Tibial nerve (tissue), 4 donors: Measurements from ENCODE around the gene CNGA1. TPM values are rescaled to one million over a fixed set of nuclear protein-coding genes. Genes with fewer than 3 reads are reported as not detected.

ENCODE experiments used
- DNase-seq, 2 donors: peaks; one replicate each; pipeline ENCODE4 v3.0.0-alpha.2; 2019; ENCODE audit warnings: low spot score in 2 of 2
- H3K27ac ChIP-seq, 4 donors: fragments of 200-600 bp; sonication (generic) in 3 of 4; one replicate each; pipeline ENCODE4 v1.5.1; 2017 to 2019; ENCODE audit warnings: mild to moderate bottlenecking in 1 of 4
- H3K27me3 ChIP-seq, 2 donors: fragments of 200-600 bp; sonication (generic) in 1 of 2; one replicate each; pipeline versions ENCODE4 v1.5.1 to v1.6.0; 2017 to 2019
- H3K36me3 ChIP-seq, 3 donors: fragments of 200-600 bp; sonication (generic); one replicate each; pipeline ENCODE4 v1.5.1; 2018 to 2019
- H3K4me1 ChIP-seq, 4 donors: fragments of 200-600 bp; sonication (generic) in 3 of 4; one replicate each; pipeline ENCODE4 v1.5.1; 2017 to 2019
- H3K4me3 ChIP-seq, 4 donors: fragments of 200-600 bp; sonication (generic) in 3 of 4; one replicate each; pipeline ENCODE4 v1.5.1; 2017 to 2019; ENCODE audit warnings: mild to moderate bottlenecking in 1 of 4, moderate library complexity in 1 of 4
- H3K9me3 ChIP-seq, 4 donors: fragments of 200-600 bp; sonication (generic) in 3 of 4; one replicate each; pipeline ENCODE4 v1.5.1; 2017 to 2019
- CTCF ChIP-seq, 5 experiments: fragments of 200-600 bp in 3 of 5; fragments of 450-650 bp in 2 of 5; sonication (generic) in 3 of 5; IDR thresholded peaks; one replicate each; pipeline ENCODE4 v1.5.1; 2016 to 2019; ENCODE audit warnings: antibody characterized with exemption in 5 of 5, mild to moderate bottlenecking in 3 of 5, moderate library complexity in 2 of 5
- EP300 ChIP-seq, 2 donors: sonication (generic); formaldehyde crosslinking; IDR thresholded peaks; one replicate each; pipeline ENCODE4 v1.6.1; 2017; ENCODE audit warnings: antibody characterized with exemption in 2 of 2, mild to moderate bottlenecking in 1 of 2
- POLR2A ChIP-seq, 2 donors: fragments of 450-650 bp; IDR thresholded peaks; one replicate each; pipeline ENCODE4 v1.6.1; 2017; ENCODE audit warnings: antibody characterized with exemption in 2 of 2, mild to moderate bottlenecking in 2 of 2, moderate library complexity in 2 of 2
- WGBS, 2 donors: methylation state at CpG; one replicate each; pipeline ENCODE4 v1.1.5; 2018; 5-methylcytosine and 5-hydroxymethylcytosine counted together
- total RNA-seq, 4 donors: library from RNA; depleted of rRNA; stranded (reverse); fragments of >200 nt; gene quantifications; one replicate each; pipeline ENCODE4 v1.1.0, GENCODE V29; 2016

CNGA1 gene
- total RNA-seq, 4 donors from 2014 or later, result 4.1 to 7.2 (median 4.7) TPM

GRCh38 chr4:48035952-48036351, 19.5 kb upstream of the CNGA1 start:
- Histone ChIP-seq H3K4me1 (peaks cover 0 to 8% (median 0%) of the 10 kb centered on the region in 4 donors), H3K4me3 (no peak overlapping the region), H3K27me3 (no peaks in the 10 kb centered on the region), H3K36me3 (no peaks in the 10 kb centered on the region), H3K9me3 (no peaks in the 10 kb centered on the region), H3K27ac (no peak overlapping the region)
- 77 to 82% methylated on average over 3 of the region's 3 CpGs for WGBS, 2 donors
- no peak for DNase-seq
- TF ChIP-seq POLR2A (IDR thresholded peaks at IDR 0.05), result no peak
- TF ChIP-seq CTCF (IDR thresholded peaks at IDR 0.05), result no peak
- TF ChIP-seq EP300 (IDR thresholded peaks at IDR 0.05), result no peak

- peaks cover 0 to 8% (median 0%) of the 10 kb centered on the region in 4 donors for H3K4me1 ChIP-seq
- no peaks in the 10 kb centered on the region for H3K27me3 ChIP-seq
- peak in 1 of 2 donors; percentile 27 for DNase-seq
- H3K4me3 ChIP-seq, result no peak overlapping the region
- H3K36me3 ChIP-seq, result no peaks in the 10 kb centered on the region
- no peaks in the 10 kb centered on the region for H3K9me3 ChIP-seq
- 81 to 95% methylated on average over 1 of the region's 1 CpG for WGBS, 2 donors
- no peak overlapping the region for H3K27ac ChIP-seq
- no peak for TF ChIP-seq POLR2A (IDR thresholded peaks at IDR 0.05)
- peak in 4 of 5 experiments; percentile 9 to 31 (median 17) for TF ChIP-seq CTCF (IDR thresholded peaks at IDR 0.05)
These were observed 17.4 kb upstream of the CNGA1 start for GRCh38 chr4:48033825-48034413.

GRCh38 chr4:48033412-48033811, 16.9 kb upstream of the CNGA1 start:
- H3K9me3 ChIP-seq, result no peaks in the 10 kb centered on the region
- no peak for DNase-seq
- H3K4me1 ChIP-seq, result peaks cover 0 to 8% (median 0%) of the 10 kb centered on the region in 4 donors
- H3K36me3 ChIP-seq, result no peaks in the 10 kb centered on the region
- peak overlapping the region in 2 of 4 donors; percentile 2 to 73 for H3K27ac ChIP-seq
- no peak for TF ChIP-seq POLR2A (IDR thresholded peaks at IDR 0.05)
- no peak for TF ChIP-seq CTCF (IDR thresholded peaks at IDR 0.05)
- TF ChIP-seq EP300 (IDR thresholded peaks at IDR 0.05), result no peak
- no peak overlapping the region for H3K4me3 ChIP-seq
- no peaks in the 10 kb centered on the region for H3K27me3 ChIP-seq

- no peaks in the 10 kb centered on the region for H3K27me3 ChIP-seq
- H3K4me1 ChIP-seq, result peaks cover 0 to 8% (median 0%) of the 10 kb centered on the region in 4 donors
- no peak for DNase-seq
- H3K4me3 ChIP-seq, result no peak overlapping the region
- no peaks in the 10 kb centered on the region for H3K9me3 ChIP-seq
- no peak for TF ChIP-seq EP300 (IDR thresholded peaks at IDR 0.05)
- TF ChIP-seq CTCF (IDR thresholded peaks at IDR 0.05), result no peak
- TF ChIP-seq POLR2A (IDR thresholded peaks at IDR 0.05), result no peak
- H3K36me3 ChIP-seq, result no peaks in the 10 kb centered on the region
- peak overlapping the region in 2 of 4 donors; percentile 20 to 73 for H3K27ac ChIP-seq
These were observed 16.2 kb upstream of the CNGA1 start for GRCh38 chr4:48032721-48033120.

GRCh38 chr4:48031802-48032525, 15.5 kb upstream of the CNGA1 start:
- H3K36me3 ChIP-seq, result no peaks in the 10 kb centered on the region
- WGBS, 2 donors, result 69 to 71% methylated on average over 12 of the region's 12 CpGs
- H3K9me3 ChIP-seq, result no peaks in the 10 kb centered on the region
- DNase-seq, result no peak
- TF ChIP-seq EP300 (IDR thresholded peaks at IDR 0.05) (no peak), POLR2A (IDR thresholded peaks at IDR 0.05) (no peak), CTCF (IDR thresholded peaks at IDR 0.05) (no peak)
- peak overlapping the region; percentile 2 to 73 (median 49) for H3K27ac ChIP-seq
- H3K4me3 ChIP-seq, result no peak overlapping the region
- H3K27me3 ChIP-seq, result no peaks in the 10 kb centered on the region
- peaks cover 0 to 8% (median 0%) of the 10 kb centered on the region in 4 donors for H3K4me1 ChIP-seq
